ACHN (cell line): ENCODE data around the gene THPO.

Experiments used
- DNase-seq: peaks from one replicate; pipeline ENCODE4 v3.0.0-alpha.2; 2015
- in situ Hi-C: cut with HindIII; loops from 2 replicates; pipeline ENCODE4 v1.10.0; 2017; ENCODE audit warnings: low sequenced_read_pairs, low pct_ligation_motif_present, low pct_unique_long_range_greater_than_20kb

THPO gene

GRCh38 chr3:184325269-184325668 is 52.7 kb downstream of the THPO start:
- in situ Hi-C loops, result no loop called here
- no peak for DNase-seq

DNA sequence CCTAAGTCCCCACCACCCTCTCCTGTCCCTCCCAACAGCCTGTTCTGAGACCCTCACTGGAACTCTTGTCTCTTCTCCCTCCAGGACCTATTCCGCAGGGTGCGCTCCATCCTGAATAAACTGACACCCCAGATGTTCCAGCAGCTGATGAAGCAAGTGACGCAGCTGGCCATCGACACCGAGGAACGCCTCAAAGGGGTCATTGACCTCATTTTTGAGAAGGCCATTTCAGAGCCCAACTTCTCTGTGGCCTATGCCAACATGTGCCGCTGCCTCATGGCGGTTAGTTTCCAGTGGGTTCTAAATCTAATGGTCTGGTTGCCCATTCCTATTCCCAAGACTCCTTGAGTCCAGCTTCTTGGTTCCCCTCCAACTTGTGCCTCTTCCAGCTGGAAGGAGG is 54.3 kb downstream of the THPO start:
- in situ Hi-C loops, result no loop called here

GRCh38 chr3:184322731-184323487 is 55.1 kb downstream of the THPO start:
- DNase-seq, result no peak
- in situ Hi-C loops, result no loop called here

More for the DNA sequence above, 54.3 kb downstream of the THPO start:
- no peak for DNase-seq
